Measurements from ENCODE around the gene MED6.

DNA sequence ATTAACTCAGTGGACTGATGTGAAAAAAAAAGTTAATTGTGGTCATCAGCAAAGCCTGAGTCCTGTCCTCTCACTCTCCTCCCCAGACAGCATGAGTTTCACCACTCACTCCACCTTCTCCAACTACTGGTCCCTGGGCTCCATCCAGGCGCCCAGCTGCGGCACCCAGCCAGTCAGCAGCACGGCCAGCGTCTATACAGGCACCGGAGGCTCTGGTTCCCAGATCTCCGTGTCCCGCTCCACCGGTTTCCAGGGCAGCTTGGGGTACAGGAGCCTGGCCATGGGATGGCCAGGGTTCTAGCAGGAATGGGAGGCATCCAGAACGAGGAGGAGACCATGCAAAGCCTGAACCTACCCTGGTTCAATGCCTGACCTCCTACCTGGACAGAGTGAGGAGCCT, 6.0 kb downstream of the MED6 start:
- TF ChIP-seq, protein P1, sequence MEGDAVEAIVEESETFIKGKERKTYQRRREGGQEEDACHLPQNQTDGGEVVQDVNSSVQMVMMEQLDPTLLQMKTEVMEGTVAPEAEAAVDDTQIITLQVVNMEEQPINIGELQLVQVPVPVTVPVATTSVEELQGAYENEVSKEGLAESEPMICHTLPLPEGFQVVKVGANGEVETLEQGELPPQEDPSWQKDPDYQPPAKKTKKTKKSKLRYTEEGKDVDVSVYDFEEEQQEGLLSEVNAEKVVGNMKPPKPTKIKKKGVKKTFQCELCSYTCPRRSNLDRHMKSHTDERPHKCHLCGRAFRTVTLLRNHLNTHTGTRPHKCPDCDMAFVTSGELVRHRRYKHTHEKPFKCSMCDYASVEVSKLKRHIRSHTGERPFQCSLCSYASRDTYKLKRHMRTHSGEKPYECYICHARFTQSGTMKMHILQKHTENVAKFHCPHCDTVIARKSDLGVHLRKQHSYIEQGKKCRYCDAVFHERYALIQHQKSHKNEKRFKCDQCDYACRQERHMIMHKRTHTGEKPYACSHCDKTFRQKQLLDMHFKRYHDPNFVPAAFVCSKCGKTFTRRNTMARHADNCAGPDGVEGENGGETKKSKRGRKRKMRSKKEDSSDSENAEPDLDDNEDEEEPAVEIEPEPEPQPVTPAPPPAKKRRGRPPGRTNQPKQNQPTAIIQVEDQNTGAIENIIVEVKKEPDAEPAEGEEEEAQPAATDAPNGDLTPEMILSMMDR (IDR thresholded peaks at IDR 0.05 in 8 of 11, conservative IDR thresholded peaks at IDR 0.05 in 3 of 11), result no peak
- no peak for TF ChIP-seq POLR2A (IDR thresholded peaks at IDR 0.05)

Data from spleen (tissue), 7 donors.